Muscle of leg (tissue), 11 donors: Measurements from ENCODE around the gene IGF1R. TPM values are rescaled to one million over a fixed set of nuclear protein-coding genes. Genes with fewer than 3 reads are reported as not detected.
A peak's percentile ranks its signal among the peaks of the same experiment; 100 is the strongest.

Experiments used
- DNase-seq: peaks from one replicate; pipeline ENCODE4 v3.0.0; 2013
- H3K27ac ChIP-seq: one replicate; pipeline ENCODE4 v1.5.1; 2013; ENCODE audit warnings: mild to moderate bottlenecking, low read length, control low read depth
- H3K27me3 ChIP-seq: one replicate; pipeline ENCODE4 v1.6.1; 2013; ENCODE audit warnings: low read length; ENCODE audit not compliant: control insufficient read depth, insufficient read depth
- H3K36me3 ChIP-seq: one replicate; pipeline ENCODE4 v1.6.1; 2013; ENCODE audit warnings: low read length; ENCODE audit not compliant: control insufficient read depth, insufficient read depth
- H3K4me1 ChIP-seq: one replicate; pipeline ENCODE4 v1.6.1; 2013; ENCODE audit warnings: low read length; ENCODE audit not compliant: control insufficient read depth, insufficient read depth
- H3K4me3 ChIP-seq: one replicate; pipeline ENCODE4 v1.5.1; 2013; ENCODE audit warnings: low read length, control low read depth
- H3K9me3 ChIP-seq: replicated peaks from 2 replicates; pipeline ENCODE4 v1.6.1; 2013; ENCODE audit warnings: low read depth, low read length; ENCODE audit not compliant: control insufficient read depth
- WGBS: methylation state at CpG from one replicate; pipeline ENCODE4 v1.1.5; 2013; ENCODE audit warnings: missing lambda C conversion rate; ENCODE audit not compliant: insufficient coverage; 5-methylcytosine and 5-hydroxymethylcytosine counted together
- polyA plus RNA-seq, 8 donors: library from polyadenylated mRNA; unstranded; fragments of 120-200 nt; gene quantifications; one replicate each; pipeline versions ENCODE4 v1.2.1 to v1.2.3, GENCODE V29; 2013; ENCODE audit warnings: inconsistent platforms in 1 of 8, low replicate concordance in 1 of 8; ENCODE audit not compliant: insufficient read length in 8 of 8, insufficient read depth in 1 of 8
- total RNA-seq: library from RNA; stranded (reverse); fragments of 120-200 nt; gene quantifications from one replicate; pipeline ENCODE4 v1.2.4, GENCODE V29; 2013

Gene IGF1R
- total and polyA plus RNA-seq, 9 donors, result 13.0 to 19.7 (median 18.3) TPM

GRCh38 chr15:98703126-98703685 is 54.9 kb downstream of the IGF1R start:
- Histone ChIP-seq H3K9me3 (no peaks in the 10 kb centered on the region), H3K27me3 (no peaks in the 10 kb centered on the region), H3K4me1 (peaks cover 27% of the 10 kb centered on the region), H3K4me3 (no peak overlapping the region), H3K27ac (no peak overlapping the region), H3K36me3 (peaks cover 13% of the 10 kb centered on the region)
- WGBS, result 49% methylated on average over 2 of the region's 6 CpGs
- no peak for DNase-seq

GRCh38 chr15:98705070-98705469 is 56.7 kb downstream of the IGF1R start:
- no peak overlapping the region for H3K27ac ChIP-seq
- H3K4me1 ChIP-seq, result peaks cover 23% of the 10 kb centered on the region
- WGBS, result 92% methylated on average over 4 of the region's 4 CpGs
- no peak overlapping the region for H3K4me3 ChIP-seq
- H3K27me3 ChIP-seq, result no peaks in the 10 kb centered on the region
- no peaks in the 10 kb centered on the region for H3K9me3 ChIP-seq
- DNase-seq, result no peak
- H3K36me3 ChIP-seq, result peaks cover 17% of the 10 kb centered on the region

GRCh38 chr15:98706387-98706786 is 58.0 kb downstream of the IGF1R start:
- no peak overlapping the region for H3K4me3 ChIP-seq
- peaks cover 6% of the 10 kb centered on the region for H3K9me3 ChIP-seq
- 20% methylated on average over 1 of the region's 1 CpG for WGBS
- H3K36me3 ChIP-seq, result peaks cover 23% of the 10 kb centered on the region
- H3K27me3 ChIP-seq, result no peaks in the 10 kb centered on the region
- no peak overlapping the region for H3K27ac ChIP-seq
- H3K4me1 ChIP-seq, result peaks cover 17% of the 10 kb centered on the region
- peak; percentile 41 for DNase-seq

DNA sequence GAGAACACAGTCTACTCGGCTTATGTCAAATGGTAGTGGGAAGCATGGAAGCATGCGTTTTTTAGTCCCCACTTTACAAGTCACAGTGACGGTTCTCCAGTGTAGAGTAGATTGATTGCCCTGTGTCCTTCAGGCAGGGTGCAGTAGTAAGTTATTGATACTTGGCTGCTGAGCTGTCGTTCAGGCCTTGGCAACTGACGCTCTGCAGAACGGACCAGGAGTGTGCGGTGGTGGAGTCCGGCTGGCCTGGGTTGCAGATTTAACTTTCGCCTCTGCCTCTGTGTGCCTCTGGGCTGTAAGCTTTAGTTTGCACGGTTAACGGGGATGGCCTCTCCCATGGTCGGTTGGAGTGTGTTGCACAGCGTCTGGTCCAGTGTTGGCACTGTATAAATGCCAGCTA is 58.6 kb downstream of the IGF1R start:
- Histone ChIP-seq H3K4me1 (peaks cover 17% of the 10 kb centered on the region), H3K27me3 (no peaks in the 10 kb centered on the region), H3K9me3 (peaks cover 12% of the 10 kb centered on the region), H3K4me3 (no peak overlapping the region), H3K36me3 (peaks cover 27% of the 10 kb centered on the region), H3K27ac (no peak overlapping the region)
- DNase-seq, result no peak
- 89% methylated on average over 10 of the region's 13 CpGs for WGBS

DNA sequence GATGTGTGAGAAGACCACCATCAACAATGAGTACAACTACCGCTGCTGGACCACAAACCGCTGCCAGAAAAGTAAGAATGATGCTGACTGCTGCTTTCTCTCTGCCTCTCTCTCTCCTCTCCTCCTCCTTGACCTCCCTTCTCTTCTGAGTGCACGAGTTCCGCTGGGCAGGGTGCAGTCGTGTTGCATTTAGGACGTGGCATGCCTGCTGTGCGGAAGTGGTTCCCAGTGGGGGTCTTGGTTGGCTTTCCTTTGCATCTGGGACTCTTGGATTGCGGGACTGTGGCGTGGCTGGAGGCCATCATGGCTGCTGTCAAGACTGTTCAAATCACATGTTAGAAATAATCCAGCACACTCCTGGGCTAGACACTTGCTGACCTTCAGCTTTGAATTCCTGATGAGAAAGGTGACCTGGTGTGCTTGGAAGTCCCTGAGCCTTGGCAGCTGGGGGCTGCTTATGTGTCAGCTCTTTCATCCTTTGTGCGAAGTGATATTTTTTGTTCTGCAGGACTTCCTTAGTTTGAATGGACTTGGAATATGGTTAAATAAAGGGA is 59.8 kb downstream of the IGF1R start:
- no peaks in the 10 kb centered on the region for H3K27me3 ChIP-seq
- no peak overlapping the region for H3K27ac ChIP-seq
- 85% methylated on average over 8 of the region's 10 CpGs for WGBS
- H3K4me1 ChIP-seq, result peaks cover 17% of the 10 kb centered on the region
- peaks cover 27% of the 10 kb centered on the region for H3K36me3 ChIP-seq
- no peak for DNase-seq
- H3K9me3 ChIP-seq, result peaks cover 13% of the 10 kb centered on the region
- H3K4me3 ChIP-seq, result no peak overlapping the region

DNA sequence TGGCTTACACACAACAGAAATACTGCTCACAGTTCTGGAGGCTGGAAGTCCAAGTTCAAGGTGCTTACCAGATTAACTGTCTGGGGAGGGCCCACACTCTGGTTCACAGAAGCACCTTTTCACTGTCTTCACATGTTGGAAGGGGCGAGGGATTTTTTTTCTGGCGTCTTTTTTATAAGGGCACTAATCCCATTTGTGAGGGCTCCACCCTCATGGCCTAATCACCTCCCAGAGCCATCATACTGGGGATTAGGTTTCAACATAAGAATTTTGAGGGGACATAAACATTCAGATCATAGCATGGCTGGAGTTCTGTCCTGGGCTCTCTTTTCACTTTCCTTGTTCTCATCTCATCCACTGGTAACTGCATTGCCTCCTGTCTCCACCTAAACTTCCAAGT is 63.5 kb downstream of the IGF1R start:
- H3K27me3 ChIP-seq, result no peaks in the 10 kb centered on the region
- H3K9me3 ChIP-seq, result peaks cover 13% of the 10 kb centered on the region
- no peak overlapping the region for H3K4me3 ChIP-seq
- no peak for DNase-seq
- H3K36me3 ChIP-seq, result peaks cover 27% of the 10 kb centered on the region
- H3K27ac ChIP-seq, result no peak overlapping the region
- H3K4me1 ChIP-seq, result peaks cover 29% of the 10 kb centered on the region
- WGBS, result no CpG with 5 or more reads among the region's 2 CpGs

- peaks cover 32% of the 10 kb centered on the region for H3K4me1 ChIP-seq
- 94% methylated on average over 15 of the region's 16 CpGs for WGBS
- peak overlapping the region; percentile 82 for H3K27ac ChIP-seq
These were observed 64.7 kb downstream of the IGF1R start for GRCh38 chr15:98712845-98713584.

GRCh38 chr15:98713585-98714001 is 65.3 kb downstream of the IGF1R start:
- WGBS, result 58% methylated on average over 3 of the region's 3 CpGs
- H3K27ac ChIP-seq, result peak overlapping the region; percentile 82
- no peaks in the 10 kb centered on the region for H3K27me3 ChIP-seq
- peaks cover 13% of the 10 kb centered on the region for H3K9me3 ChIP-seq
- no peak overlapping the region for H3K4me3 ChIP-seq
- no peak for DNase-seq
- H3K4me1 ChIP-seq, result peaks cover 38% of the 10 kb centered on the region
- H3K36me3 ChIP-seq, result peaks cover 10% of the 10 kb centered on the region

More at GRCh38 chr15:98712845-98713584, 64.7 kb downstream of the IGF1R start:
- Histone ChIP-seq H3K9me3 (peaks cover 13% of the 10 kb centered on the region), H3K27me3 (no peaks in the 10 kb centered on the region), H3K4me3 (no peak overlapping the region), H3K36me3 (peaks cover 16% of the 10 kb centered on the region)
- DNase-seq, result no peak

GRCh38 chr15:98714922-98715321 is 66.6 kb downstream of the IGF1R start:
- no peaks in the 10 kb centered on the region for H3K27me3 ChIP-seq
- H3K4me3 ChIP-seq, result no peak overlapping the region
- peak; percentile 62 for DNase-seq
- peaks cover 48% of the 10 kb centered on the region for H3K4me1 ChIP-seq
- peaks cover 13% of the 10 kb centered on the region for H3K9me3 ChIP-seq
- H3K27ac ChIP-seq, result peak overlapping the region; percentile 82
- peaks cover 10% of the 10 kb centered on the region for H3K36me3 ChIP-seq
- 52% methylated on average over 3 of the region's 7 CpGs for WGBS

DNA sequence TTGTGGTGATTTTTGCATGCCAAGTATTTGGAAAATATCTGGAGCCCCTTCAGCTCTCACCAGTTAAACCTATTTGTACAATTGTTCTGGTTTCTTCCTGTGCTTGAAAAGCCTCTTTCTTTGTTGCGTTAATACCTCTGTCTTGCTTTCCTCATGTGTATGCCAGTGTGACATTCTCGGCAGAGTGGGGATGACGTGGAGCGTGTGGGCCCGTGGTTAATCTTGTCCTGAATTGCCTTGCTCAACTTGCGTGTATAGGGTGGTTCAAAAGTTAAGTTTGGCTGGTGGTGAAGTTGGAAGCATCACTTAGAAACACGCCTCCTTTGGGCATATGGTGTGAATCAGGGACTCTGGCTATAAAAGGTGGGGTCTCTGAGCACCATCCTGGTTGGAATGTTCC is 67.1 kb downstream of the IGF1R start:
- Histone ChIP-seq H3K4me1 (peaks cover 53% of the 10 kb centered on the region), H3K27me3 (no peaks in the 10 kb centered on the region), H3K9me3 (peaks cover 13% of the 10 kb centered on the region), H3K4me3 (no peak overlapping the region), H3K36me3 (peaks cover 10% of the 10 kb centered on the region), H3K27ac (peak overlapping the region; percentile 82)
- DNase-seq, result no peak
- WGBS, result 90% methylated on average over 4 of the region's 7 CpGs
